ENCODE measurements around the gene LZTR1. TPM values are rescaled to one million over a fixed set of nuclear protein-coding genes. Genes with fewer than 3 reads are reported as not detected.

LZTR1 gene
- total and polyA plus RNA-seq, 2 of the 8 experiments (the other 6 are each of a cell fraction or from before 2014, with no cell fraction given) = 22.3 to 31.0 TPM

- Histone ChIP-seq H2AFZ (ENCODE audit: low read length) (peak overlapping the region; percentile 3; the same call in 1 of the 2 replicates), H3K9me3 (ENCODE audit: insufficient read depth in 2 of 2, low read depth in 1 of 2, low read length in 1 of 2) (peaks cover 11 to 17% of the 10 kb centered on the region in 2 experiments), H3K79me1 (ENCODE audit: low read depth, low read length) (no peaks in the 10 kb centered on the region), H3K23me2 (ENCODE audit: low read depth, low read length) (peaks cover 8% of the 10 kb centered on the region), H2BK20ac (ENCODE audit: low read length) (0 out of 2 replicates have a peak overlapping the region, but pooled peaks have one; percentile 3), H4K20me1 (replicated peaks in 1 of 2; ENCODE audit: control insufficient read depth in 1 of 2, insufficient read depth in 2 of 2, low read length in 2 of 2) (peaks cover 0 to 1% of the 10 kb centered on the region in 2 experiments), H3K14ac (ENCODE audit: insufficient read length) (no peak overlapping the region), H3K4ac (replicated peaks; ENCODE audit: insufficient read length, low read depth, low read length) (no peak overlapping the region), H3K23ac (ENCODE audit: insufficient read length) (no peak overlapping the region), H3K4me3 (ENCODE audit: extremely low read depth in 1 of 4, insufficient read depth in 2 of 4, low read depth in 3 of 4, low read length in 4 of 4) (peak overlapping the region; percentile 7 to 45 (median 16); a peak in 5 of 8 replicates), H3K18ac (ENCODE audit: extremely low read depth, low read length) (peak overlapping the region; percentile 86), H3K4me1 (replicated peaks in 1 of 4; ENCODE audit: control insufficient read depth in 3 of 4, insufficient read depth in 4 of 4, low read length in 3 of 4) (peaks cover 5 to 25% (median 8%) of the 10 kb centered on the region in 4 experiments; a peak in 6 of 7 replicates), H2BK12ac (ENCODE audit: low read depth, low read length) (peak overlapping the region; percentile 81; the same call in 1 of the 2 replicates), H4K91ac (replicated peaks; ENCODE audit: insufficient read length, low read length) (peak overlapping the region; percentile 22), H3K9ac (replicated peaks in 1 of 4; ENCODE audit: extremely low read depth in 1 of 4, low read depth in 3 of 4, low read length in 3 of 4) (peak overlapping the region in 3 of 4 experiments; percentile 15 to 56 (median 49); a peak in 6 of 7 replicates), H2AK5ac (ENCODE audit: low read depth, low read length) (peak overlapping the region; percentile 8; the same call in 1 of the 2 replicates), H2BK120ac (replicated peaks; ENCODE audit: low read depth, low read length) (no peak overlapping the region), H3K79me2 (ENCODE audit: control insufficient read depth in 1 of 2, insufficient read depth in 2 of 2, low read length in 2 of 2) (no peaks in the 10 kb centered on the region), H3K36me3 (ENCODE audit: control insufficient read depth in 2 of 4, insufficient read depth in 4 of 4, low read length in 3 of 4) (no peaks in the 10 kb centered on the region), H4K8ac (ENCODE audit: extremely low read depth, insufficient read depth, low read length) (peak overlapping the region; percentile 75), H4K5ac (ENCODE audit: insufficient read length, low read depth, low read length) (no peak overlapping the region), H2BK5ac (ENCODE audit: low read depth, low read length) (0 out of 2 replicates have a peak overlapping the region, but pooled peaks have one; percentile 49), H3K27ac (ENCODE audit: low read depth, low read length) (no peak overlapping the region), H3K56ac (replicated peaks; ENCODE audit: insufficient read length, low read depth, low read length) (peak overlapping the region; percentile 37), H3K4me2 (ENCODE audit: insufficient read depth in 1 of 2, low read depth in 2 of 2, low read length in 2 of 2) (peak overlapping the region; percentile 63 to 65), H3K27me3 (replicated peaks in 1 of 4; ENCODE audit: control insufficient read depth in 3 of 4, extremely low read depth in 1 of 4, insufficient read depth in 3 of 4, low read length in 3 of 4) (peaks cover 0 to 14% (median 7%) of the 10 kb centered on the region in 4 experiments; a peak in 5 of 7 replicates), H2BK15ac (ENCODE audit: low read length) (peak overlapping the region; percentile 81; the same call in 1 of the 2 replicates)
- ChIA-PET POLR2A (ENCODE audit: partially characterized antibody) (interaction anchor here (0.7 to 4.6 kb wide), 5 partner anchors 8 to 23 kb away, joined by 4 to 45 read pairs (median 6); partner anchors contain the start of genes AIFM3 and THAP7), CTCF (ENCODE audit: partially characterized antibody) (interaction anchor here (0.7 to 2.5 kb wide), 3 partner anchors 9 to 203 kb away, joined by 3 to 10 read pairs (median 3); no protein-coding TSS in a partner anchor)
- no peak for FAIRE-seq
- no peak for DNase-seq (ENCODE audit: low read depth in 1 of 2, low spot score in 2 of 2)
- WGBS, 2 experiments (ENCODE audit: extremely low coverage in 1 of 2, insufficient coverage in 1 of 2, insufficient read length in 1 of 2, insufficient replicate concordance in 2 of 2, low coverage in 1 of 2, low lambda C conversion rate in 2 of 2, missing lambda C conversion rate in 1 of 2) = 88% methylated on average over 12 of the region's 13 CpGs; no CpG with 5 or more reads in 1 of the 2 experiments
- TF ChIP-seq SAP30 (IDR thresholded peaks at IDR 0.05; ENCODE audit: insufficient read depth, insufficient replicate concordance, low read length) (no peak), NRF1 (IDR thresholded peaks at IDR 0.05; ENCODE audit: low read depth, low read length) (no peak), ZNF274 (IDR thresholded peaks at IDR 0.05; ENCODE audit: borderline replicate concordance, extremely low read depth, low read length) (no peak), SP4 (IDR thresholded peaks at IDR 0.05; ENCODE audit: low read length) (no peak), EP300 (IDR thresholded peaks at IDR 0.05; ENCODE audit: borderline replicate concordance in 1 of 2, low read depth in 2 of 2, low read length in 2 of 2) (no peak), SP1 (IDR thresholded peaks at IDR 0.05; ENCODE audit: low read depth, low read length) (no peak), CBX5 (IDR thresholded peaks at IDR 0.05; ENCODE audit: low read depth, low read length) (no peak)
Observed at GRCh38 chr22:20979940-20980453, 2.1 kb upstream of the LZTR1 start.
